Fibroblast of pulmonary artery (primary cell): ENCODE results near the gene CCT2.
"Not testable (repeated sequence)": the region's sequence is repeated elsewhere in the genome, so short reads cannot be mapped to it uniquely, and the experiment has no call there.

ENCODE experiments used
- DNase-seq: peaks from one replicate; pipeline ENCODE4 v3.0.0-alpha.2; 2010; ENCODE audit warnings: low read depth
- H3K4me3 ChIP-seq: replicated peaks from 2 replicates; pipeline ENCODE4 v1.5.1; 2011; ENCODE audit warnings: low read depth, mild to moderate bottlenecking, control low read depth, low read length, moderate library complexity
- CTCF ChIP-seq: IDR thresholded peaks from 2 replicates; pipeline ENCODE4 v1.5.1; 2011; ENCODE audit warnings: mild to moderate bottlenecking, control low read depth, low read length, inconsistent platforms; ENCODE audit errors: missing control alignments

CCT2 gene

GRCh38 chr12:69602954-69603353 is 17.7 kb downstream of the CCT2 start:
- DNase-seq = no peak
- TF ChIP-seq CTCF = no peak
- H3K4me3 ChIP-seq = no peak overlapping the region

- H3K4me3 ChIP-seq, DNase-seq: not testable (repeated sequence)
Observed at GRCh38 chr12:69603556-69603955, 18.3 kb downstream of the CCT2 start.

GRCh38 chr12:69604275-69604674 is 19.0 kb downstream of the CCT2 start:
- DNase-seq, H3K4me3 ChIP-seq: not testable (repeated sequence)

GRCh38 chr12:69608114-69608513 is 22.9 kb downstream of the CCT2 start:
- no peak overlapping the region for H3K4me3 ChIP-seq
- DNase-seq = peak; percentile 43
- TF ChIP-seq CTCF = no peak

- TF ChIP-seq CTCF = no peak
- no peak overlapping the region for H3K4me3 ChIP-seq
- no peak for DNase-seq
Observed at GRCh38 chr12:69610126-69610525, 24.9 kb downstream of the CCT2 start.

GRCh38 chr12:69610729-69611128 is 25.5 kb downstream of the CCT2 start, which contains the start of gene LRRC10:
LRRC10 (minus strand) TSS chr12:69610907; CDS start chr12:69610838, 69 bp downstream.
- no peak for DNase-seq
- H3K4me3 ChIP-seq = no peak within 1 kb of the TSS
- TF ChIP-seq CTCF = no peak

GRCh38 chr12:69613351-69613750 is 28.1 kb downstream of the CCT2 start:
- TF ChIP-seq CTCF = no peak
- H3K4me3 ChIP-seq = no peak overlapping the region
- no peak for DNase-seq

- no peak for TF ChIP-seq CTCF
- H3K4me3 ChIP-seq = no peak overlapping the region
- DNase-seq = no peak
Observed at GRCh38 chr12:69616025-69616424, 30.8 kb downstream of the CCT2 start.
